SKM-1 (cell line): ENCODE measurements around the gene KIF2C.
"Not testable (repeated sequence)": the region's sequence is repeated elsewhere in the genome, so short reads cannot be mapped to it uniquely, and the experiment has no call there.

Experiments
- DNase-seq: peaks from one replicate; lab custom pipeline; 2025; ENCODE audit not compliant: unreplicated experiment; lab: John Stamatoyannopoulos, UW

The KIF2C gene

DNA sequence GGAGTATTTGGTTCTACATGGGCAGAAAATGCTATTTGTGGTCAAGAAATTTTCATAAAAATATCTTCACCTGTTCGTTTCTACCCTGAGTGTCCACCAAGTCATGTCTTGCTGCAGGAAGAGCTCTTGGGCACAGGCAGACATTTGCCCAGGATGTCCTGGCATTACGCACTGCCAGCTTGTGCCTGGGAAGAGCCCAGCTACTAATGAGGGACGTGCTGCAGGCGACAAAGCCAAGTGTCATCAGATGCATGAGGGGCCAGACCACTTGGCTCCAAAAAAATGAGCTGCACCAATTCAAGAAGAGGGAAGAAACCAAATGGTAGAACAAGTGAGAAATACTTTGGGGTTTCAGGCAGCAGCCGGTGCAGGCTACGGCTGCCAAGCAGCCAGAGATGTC, 21.5 kb upstream of the KIF2C start:
- DNase-seq: no peak

- DNase-seq: no peak
Observed at GRCh38 chr1:44719318-44719717, 20.3 kb upstream of the KIF2C start.

GRCh38 chr1:44720281-44720680, 19.4 kb upstream of the KIF2C start:
- DNase-seq: no peak

DNA sequence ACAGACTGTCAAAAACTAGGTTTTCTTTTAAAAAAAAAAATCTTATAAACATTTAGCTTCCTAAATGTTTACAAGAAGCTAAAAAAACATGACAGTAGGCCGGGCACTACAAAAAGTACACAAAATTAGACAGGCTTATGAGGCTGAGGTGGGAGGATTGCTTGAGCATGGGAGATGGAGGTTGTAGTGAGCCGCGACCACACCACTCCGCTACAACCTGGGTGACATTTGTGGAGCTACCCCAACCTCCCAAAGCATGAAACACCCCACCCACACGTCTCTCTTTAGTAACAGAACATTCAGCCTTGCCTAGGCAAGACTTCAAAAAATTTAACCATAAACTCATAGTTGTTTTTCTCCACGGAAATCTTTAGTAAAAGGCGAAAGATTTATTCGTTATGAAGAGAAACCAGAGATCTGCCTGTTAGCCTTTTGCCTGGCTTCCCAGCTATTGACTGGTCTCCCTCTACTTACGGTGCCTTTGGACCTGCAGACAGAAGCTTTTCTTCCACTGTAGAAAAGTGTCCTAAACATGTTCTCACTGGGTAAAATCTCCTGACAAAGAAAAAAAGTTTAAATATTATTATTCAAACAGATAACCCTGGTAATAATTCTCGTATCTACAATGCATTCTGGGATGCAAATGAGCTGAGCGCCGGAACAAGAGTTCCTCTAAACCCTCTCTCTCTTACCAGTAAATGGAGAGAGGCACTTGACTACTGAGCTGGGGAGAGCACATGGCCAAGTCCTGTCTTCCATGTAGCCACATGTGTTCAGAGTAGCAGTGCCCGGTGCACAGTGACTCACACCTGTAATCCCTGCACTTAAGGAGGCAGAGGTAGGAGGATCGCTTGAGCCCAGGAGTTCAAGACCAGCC, 17.9 kb upstream of the KIF2C start:
- DNase-seq: peak; percentile 98

- DNase-seq: no peak
Observed at GRCh38 chr1:44723064-44723463, 16.6 kb upstream of the KIF2C start.

GRCh38 chr1:44723496-44724295, 15.9 kb upstream of the KIF2C start:
- DNase-seq: peak; percentile 93

- no peak for DNase-seq
Observed at GRCh38 chr1:44724296-44724954, 15.2 kb upstream of the KIF2C start.

- DNase-seq: no peak
Observed at GRCh38 chr1:44724955-44725698, 14.5 kb upstream of the KIF2C start.

- DNase-seq: peak; percentile 98
Observed at GRCh38 chr1:44730741-44731512, 8.7 kb upstream of the KIF2C start, which contains the start of gene RNU5D-1. Gene RNU5D-1, minus strand, starts transcription at chr1:44731170.

GRCh38 chr1:44733365-44733764, 6.3 kb upstream of the KIF2C start:
- DNase-seq: no peak

DNA sequence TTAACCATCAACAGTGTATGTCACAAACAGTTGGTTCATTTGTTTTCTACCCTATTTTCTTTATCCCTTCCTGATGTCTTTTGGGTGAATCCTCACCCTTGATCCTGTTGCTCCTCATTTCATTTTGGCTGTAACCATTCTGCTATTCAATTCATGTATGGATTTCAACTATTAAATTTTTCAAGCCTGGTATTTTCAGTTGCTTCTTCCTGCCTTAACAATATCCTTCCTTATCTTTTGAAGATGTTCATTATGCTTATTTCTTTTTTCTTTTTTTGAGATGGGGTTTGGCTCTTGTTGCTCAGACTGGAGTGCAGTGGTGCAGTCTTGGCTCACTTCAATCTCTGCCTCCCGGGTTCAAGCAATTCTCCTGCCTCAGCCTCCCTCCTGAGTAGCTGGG, 5.9 kb upstream of the KIF2C start:
- no peak for DNase-seq

- DNase-seq: no peak
Observed at GRCh38 chr1:44735992-44736391, 3.6 kb upstream of the KIF2C start.

- DNase-seq: not testable (repeated sequence)
Observed at GRCh38 chr1:44738953-44739306, 707 bp upstream of the KIF2C start.

GRCh38 chr1:44740179-44740617, 561 bp downstream of the KIF2C start:
- no peak for DNase-seq

- DNase-seq: no peak
Observed at GRCh38 chr1:44743211-44743610, 3.6 kb downstream of the KIF2C start.

DNA sequence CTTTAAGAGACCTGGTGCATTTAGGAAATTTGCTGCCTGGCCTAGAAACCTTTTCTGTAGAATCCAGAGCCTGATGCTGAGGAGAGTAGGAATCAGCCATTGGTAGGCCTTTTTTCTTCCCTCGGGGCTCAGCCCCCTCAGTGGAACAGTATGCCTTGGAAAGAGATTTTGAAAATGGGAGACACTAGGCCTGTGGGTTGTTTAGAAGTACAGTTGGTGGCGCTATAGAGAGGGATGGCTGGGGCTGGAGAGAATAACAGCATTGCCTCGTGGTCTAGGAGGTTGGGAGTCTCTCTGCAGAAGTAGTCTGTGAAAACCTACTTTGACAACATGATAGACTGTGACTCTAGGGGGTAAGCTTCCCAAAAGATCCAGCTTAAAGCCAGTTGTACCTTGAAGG, 8.2 kb downstream of the KIF2C start:
- no peak for DNase-seq

- DNase-seq: no peak
Observed at GRCh38 chr1:44757420-44757819, 17.8 kb downstream of the KIF2C start.

GRCh38 chr1:44759077-44759476, 19.4 kb downstream of the KIF2C start:
- DNase-seq: no peak

DNA sequence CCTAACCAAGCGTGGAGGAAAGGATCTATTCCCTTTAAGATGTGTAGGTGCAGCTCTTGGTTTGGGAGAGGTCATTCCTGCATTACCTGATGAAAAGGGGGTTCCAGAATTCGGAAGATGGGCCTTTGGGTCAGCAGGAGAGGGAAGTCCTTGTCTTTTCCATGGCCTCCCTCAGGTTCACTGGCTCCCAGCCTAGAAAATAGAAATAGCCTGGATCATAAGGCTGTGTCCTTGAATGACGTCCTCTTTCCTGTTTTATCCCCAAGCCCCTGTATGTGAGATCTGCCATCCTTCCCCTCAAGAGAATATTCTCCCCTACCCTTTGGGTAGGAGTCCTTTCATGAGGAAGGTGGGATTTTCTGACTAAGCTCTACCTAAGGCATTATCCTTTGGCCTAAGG, 21.2 kb downstream of the KIF2C start:
- no peak for DNase-seq

- DNase-seq: not testable (repeated sequence)
Observed at GRCh38 chr1:44766421-44766820, 26.8 kb downstream of the KIF2C start.
